Amygdala (tissue), 56 donors: ENCODE data around the gene LRRC8E.
"Not testable (repeated sequence)": the region's sequence is repeated elsewhere in the genome, so short reads cannot be mapped to it uniquely, and the experiment has no call there.

ENCODE experiments used
- DNase-seq, 56 donors: peaks; one replicate each; lab custom pipeline; 2025; lab: John Stamatoyannopoulos, UW

The LRRC8E gene

GRCh38 chr19:7852851-7853769 lies 35.2 kb upstream of the LRRC8E start:
- DNase-seq: peak in 40 of 56 donors; percentile 18 to 84 (median 55)

- no peak for DNase-seq
Observed at GRCh38 chr19:7853770-7854128, 34.6 kb upstream of the LRRC8E start.

DNA sequence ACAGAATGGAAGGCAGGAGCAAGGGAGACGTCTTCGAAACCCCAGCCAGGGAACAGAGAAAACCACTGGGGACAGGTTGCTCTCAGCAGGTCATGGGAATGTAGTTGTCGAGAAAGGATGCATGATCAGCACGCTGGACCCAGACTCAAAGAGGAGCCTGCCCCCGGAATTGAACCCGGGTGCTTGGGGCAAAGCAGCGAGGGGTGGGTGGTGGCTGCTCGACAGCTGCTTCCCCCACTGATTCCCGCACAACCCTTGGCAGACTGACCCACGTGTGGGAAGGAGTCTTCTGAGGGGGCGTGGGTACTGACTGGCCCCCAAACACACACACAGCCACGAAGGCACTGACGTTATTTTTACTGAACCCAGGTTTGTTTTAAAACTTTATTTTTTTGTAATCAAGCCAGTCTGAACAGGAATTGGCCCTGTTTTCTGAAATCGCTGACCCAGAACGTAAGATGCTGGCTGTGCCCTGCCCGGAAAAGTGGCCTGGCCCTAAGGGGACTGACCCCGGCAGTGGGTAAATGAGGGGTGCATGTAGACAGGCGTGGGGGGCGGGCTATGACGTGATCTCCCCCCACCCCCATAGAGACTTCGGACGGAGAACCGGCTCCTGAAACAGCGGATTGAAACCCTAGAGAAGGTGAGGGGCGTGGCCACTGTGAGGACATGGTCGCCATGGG lies 32.7 kb upstream of the LRRC8E start:
- no peak for DNase-seq

- DNase-seq: no peak
Observed at GRCh38 chr19:7856109-7856591, 32.2 kb upstream of the LRRC8E start.

DNA sequence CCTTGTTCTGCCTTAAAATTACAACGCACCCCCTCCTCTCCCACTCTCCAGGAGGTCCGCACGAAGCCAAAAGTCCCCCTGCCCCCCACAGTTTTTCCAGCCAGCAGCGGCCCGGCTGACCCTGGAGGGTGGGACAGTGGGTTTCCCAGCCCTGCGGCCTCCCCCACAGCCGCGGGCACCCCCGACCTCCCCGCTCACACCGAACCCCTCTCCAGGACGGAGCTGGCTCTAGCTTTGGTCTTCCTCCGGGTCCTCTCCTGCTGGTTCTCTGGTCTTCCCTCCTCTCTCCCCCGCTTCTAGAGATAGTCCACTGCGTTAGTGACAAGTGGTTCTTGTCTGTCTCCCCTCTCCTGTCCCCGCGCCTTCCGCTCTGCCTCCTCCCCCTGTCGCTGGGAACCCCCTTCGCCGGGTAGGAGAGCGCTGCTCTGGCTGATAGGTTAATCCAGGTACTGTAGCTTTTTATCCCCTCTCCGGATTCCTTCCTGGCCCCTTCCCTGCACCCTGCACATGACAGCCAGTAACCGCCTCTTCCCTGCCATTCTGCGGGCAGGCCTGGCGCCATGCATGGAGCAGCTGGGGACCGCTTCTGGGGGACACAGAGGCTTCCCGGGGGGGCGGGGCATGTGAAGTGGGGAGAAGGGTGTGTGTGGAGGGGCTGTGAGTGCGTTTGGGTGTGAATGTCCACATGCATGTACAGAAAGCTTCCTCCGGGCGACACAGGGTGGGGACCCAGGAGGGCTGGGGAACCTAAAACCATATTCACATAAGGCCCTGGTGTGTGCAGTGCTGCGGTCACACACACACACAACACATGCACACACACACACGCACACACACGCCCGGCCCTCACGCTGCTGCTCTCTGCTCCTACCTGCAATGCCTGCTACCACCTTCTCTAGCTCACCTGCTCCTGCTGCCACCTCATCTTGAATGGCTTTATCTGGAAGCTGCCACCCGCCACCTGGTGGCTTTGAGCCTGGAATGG lies 31.3 kb upstream of the LRRC8E start:
- no peak for DNase-seq

GRCh38 chr19:7857727-7858108 lies 30.6 kb upstream of the LRRC8E start:
- DNase-seq: no peak

- no peak for DNase-seq
Observed at GRCh38 chr19:7858109-7858770, 30.1 kb upstream of the LRRC8E start.

DNA sequence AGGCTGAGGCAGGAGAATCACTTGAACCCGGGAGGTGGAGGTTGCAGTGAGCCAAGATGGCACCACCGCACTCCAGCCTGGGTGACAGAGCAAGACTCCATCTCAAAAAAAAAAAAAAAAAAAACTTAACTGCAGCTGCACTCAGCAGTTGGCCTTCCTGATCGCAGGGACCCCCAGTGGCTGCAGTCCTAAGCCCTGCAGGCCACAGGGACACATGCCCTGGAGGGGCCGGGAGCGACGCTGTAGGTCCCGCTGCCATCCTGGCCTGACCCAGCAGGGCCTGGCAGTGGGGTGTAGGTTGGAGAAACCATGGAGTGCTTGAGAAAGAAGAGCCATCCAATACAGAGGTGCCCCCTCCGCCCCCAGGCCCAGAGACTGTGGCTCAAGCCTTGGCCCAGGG lies 29.2 kb upstream of the LRRC8E start:
- not testable (repeated sequence) for DNase-seq

GRCh38 chr19:7859831-7860713 lies 28.2 kb upstream of the LRRC8E start:
- no peak for DNase-seq

GRCh38 chr19:7860714-7861618 lies 27.3 kb upstream of the LRRC8E start:
- peak in 37 of 56 donors; percentile 11 to 72 (median 42) for DNase-seq

GRCh38 chr19:7861619-7862412 lies 26.5 kb upstream of the LRRC8E start:
- DNase-seq: no peak

DNA sequence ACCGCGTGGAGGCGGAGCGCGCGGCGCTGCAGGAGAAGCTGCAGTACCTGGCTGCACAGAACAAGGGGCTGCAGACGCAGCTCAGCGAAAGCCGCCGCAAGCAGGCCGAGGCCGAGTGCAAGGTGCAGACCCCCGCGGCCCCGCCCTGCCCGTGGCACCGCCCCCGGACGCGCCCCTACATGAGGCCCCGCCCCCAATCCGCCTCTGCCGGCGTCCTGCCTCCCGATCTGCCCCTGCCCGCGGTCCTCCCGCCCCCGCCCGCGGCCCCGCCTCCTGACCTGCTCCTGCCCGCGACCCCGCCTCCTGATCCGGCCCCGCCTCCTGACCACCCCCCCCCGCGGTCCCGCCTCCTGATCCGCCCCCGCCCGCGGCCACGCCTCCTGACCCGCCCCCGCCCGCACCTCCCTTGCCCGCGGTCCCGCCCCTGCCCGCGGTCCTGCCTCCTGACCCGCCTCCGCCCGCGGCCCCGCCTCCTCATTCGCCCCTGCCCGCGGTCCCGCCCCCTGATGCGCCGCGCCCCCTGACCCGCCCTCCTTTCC lies 25.8 kb upstream of the LRRC8E start:
- peak in 23 of 56 donors; percentile 14 to 84 (median 28) for DNase-seq

DNA sequence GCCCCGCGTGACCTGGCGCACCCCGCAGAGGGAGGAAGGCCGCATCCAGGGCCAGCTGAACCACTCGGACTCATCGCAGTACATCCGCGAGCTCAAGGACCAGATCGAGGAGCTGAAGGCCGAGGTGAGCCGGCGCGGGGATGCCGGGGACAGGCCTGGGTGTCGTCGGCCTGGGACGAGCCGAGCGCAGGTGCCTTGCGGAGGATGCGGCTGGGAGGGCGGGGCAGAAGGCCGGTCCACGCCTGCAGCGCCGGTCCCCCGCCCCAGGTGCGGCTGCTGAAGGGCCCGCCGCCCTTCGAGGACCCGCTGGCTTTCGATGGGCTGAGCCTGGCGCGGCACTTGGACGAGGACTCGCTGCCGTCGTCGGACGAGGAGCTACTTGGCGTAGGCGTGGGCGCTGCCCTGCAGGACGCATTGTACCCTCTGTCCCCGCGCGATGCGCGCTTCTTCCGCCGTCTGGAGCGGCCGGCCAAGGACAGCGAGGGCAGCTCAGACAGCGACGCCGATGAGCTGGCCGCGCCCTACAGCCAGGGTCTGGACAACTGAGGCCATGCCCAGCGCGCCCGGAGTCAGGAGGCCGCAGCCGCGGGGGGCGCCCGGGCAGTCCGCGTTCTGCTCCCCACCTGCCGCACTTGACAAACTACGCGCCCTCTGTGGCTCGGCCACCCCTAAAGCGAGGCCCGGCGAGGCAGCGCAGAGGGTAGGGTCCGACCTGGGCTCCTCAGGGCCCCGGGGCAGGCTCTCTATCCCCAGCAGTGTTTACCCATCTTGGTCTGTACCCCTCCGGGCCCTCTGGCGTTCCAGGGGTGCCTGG lies 24.9 kb upstream of the LRRC8E start:
- DNase-seq: no peak

GRCh38 chr19:7863971-7864689 lies 24.2 kb upstream of the LRRC8E start:
- DNase-seq: no peak

DNA sequence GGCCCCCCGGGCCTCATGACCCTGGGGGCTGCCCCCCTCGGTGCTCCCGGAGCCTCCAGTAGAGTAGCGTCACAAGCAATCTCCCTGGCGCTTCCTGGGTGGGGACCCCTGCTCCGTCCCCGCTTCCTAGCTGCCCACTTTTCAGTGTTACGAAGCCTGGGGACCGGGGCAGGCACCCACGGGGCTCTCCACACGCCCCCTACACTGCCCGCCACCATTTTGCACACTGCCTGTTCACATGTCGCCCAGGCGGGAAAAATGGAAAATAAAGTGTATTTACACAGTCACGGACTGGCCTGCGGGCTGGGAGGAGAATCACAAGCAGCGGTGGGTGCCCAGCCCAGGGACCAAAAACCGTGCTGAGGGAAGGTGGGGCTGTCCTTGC lies 23.6 kb upstream of the LRRC8E start:
- DNase-seq: no peak
